SK-N-SH (cell line): ENCODE results near the gene ATP1A1. TPM values are rescaled to one million over a fixed set of nuclear protein-coding genes. Genes with fewer than 3 reads are reported as not detected.

Experiments used
- CTCF ChIA-PET: fragments of 300-600, 350-600 bp; formaldehyde crosslinking; extraction: SDS; loops from one replicate; lab custom pipeline; 2021; lab: Yijun Ruan, JAX
- POLR2A ChIA-PET: fragments of 350-600 bp; sonication (Branson Sonifier 250); formaldehyde crosslinking; extraction: SDS; loops from one replicate; lab custom pipeline; 2020; ENCODE audit warnings: antibody characterized with exemption, inconsistent platforms; lab: Yijun Ruan, JAX
- DNase-seq: peaks from one replicate; pipeline ENCODE4 v3.0.0; 2012
- H2AFZ ChIP-seq: fragments of 200-600 bp; sonication (generic); 2 replicates; pipeline ENCODE4 v1.8.1; 2016; ENCODE audit warnings: antibody characterized with exemption, mild to moderate bottlenecking, low read depth
- H3F3A ChIP-seq: fragments of 200-600 bp; sonication (generic); replicated peaks from 2 replicates; pipeline ENCODE3; 2016; ENCODE audit warnings: antibody characterized with exemption, mild to moderate bottlenecking; ENCODE audit not compliant: insufficient read depth
- H3K27ac ChIP-seq, 2 experiments: fragments of 200-500 bp in 1 of 2; fragments of 200-600 bp in 1 of 2; sonication (Bioruptor generic) in 1 of 2; sonication (generic), shearing (Covaris generic) in 1 of 2; 2 replicates each; pipeline versions ENCODE4 v1.5.1 to v1.6.1; 2014 to 2016; ENCODE audit warnings: low read depth in 2 of 2, inconsistent platforms in 1 of 2, low read length in 1 of 2, mild to moderate bottlenecking in 1 of 2, mixed read lengths in 1 of 2
- H3K27me3 ChIP-seq: fragments of 200-600 bp; sonication (generic), shearing (Covaris generic); 2 replicates; pipeline ENCODE4 v1.6.1; 2016; ENCODE audit warnings: mixed run types; ENCODE audit not compliant: insufficient read depth
- H3K36me3 ChIP-seq, 2 experiments: fragments of 200-500 bp in 1 of 2; fragments of 200-600 bp in 1 of 2; sonication (Bioruptor generic) in 1 of 2; sonication (generic) in 1 of 2; replicated peaks in 1 of 2; 2 replicates each; pipeline versions ENCODE3 to v1.5.1; 2014 to 2016; ENCODE audit warnings: low read length in 1 of 2, mild to moderate bottlenecking in 1 of 2; ENCODE audit not compliant: insufficient read depth in 2 of 2, control insufficient read depth in 1 of 2
- H3K4me1 ChIP-seq, 2 experiments: fragments of 200-500 bp in 1 of 2; fragments of 200-600 bp in 1 of 2; sonication (Bioruptor generic) in 1 of 2; sonication (generic), shearing (Covaris generic) in 1 of 2; 2 replicates each; pipeline versions ENCODE4 v1.5.1 to v1.6.1; 2014 to 2016; ENCODE audit warnings: low read depth in 1 of 2, low read length in 1 of 2, mixed run types in 1 of 2; ENCODE audit not compliant: insufficient read depth in 2 of 2, control insufficient read depth in 1 of 2
- H3K4me2 ChIP-seq: fragments of 200-600 bp; sonication (generic), shearing (Covaris generic); 2 replicates; pipeline ENCODE4 v1.6.1; 2017; ENCODE audit warnings: mixed run types
- H3K4me3 ChIP-seq, 2 experiments: fragments of 200-500 bp in 1 of 2; fragments of 200-600 bp in 1 of 2; sonication (Bioruptor generic) in 1 of 2; sonication (generic), shearing (Covaris generic) in 1 of 2; 2 replicates each; pipeline versions ENCODE4 v1.5.1 to v1.8.1; 2014 to 2016; ENCODE audit warnings: low read depth in 2 of 2, inconsistent platforms in 1 of 2, low read length in 1 of 2, mild to moderate bottlenecking in 1 of 2, mixed read lengths in 1 of 2, moderate library complexity in 1 of 2
- H3K79me2 ChIP-seq: fragments of 200-600 bp; sonication (generic); 2 replicates; pipeline ENCODE4 v1.8.1; 2017; ENCODE audit warnings: mild to moderate bottlenecking; ENCODE audit not compliant: insufficient read depth
- H3K9ac ChIP-seq: fragments of 200-600 bp; sonication (generic); 2 replicates; pipeline ENCODE4 v1.6.1; 2017; ENCODE audit warnings: mixed run types
- H3K9me2 ChIP-seq: fragments of 200-600 bp; sonication (generic); 2 replicates; pipeline ENCODE4 v1.6.1; 2017; ENCODE audit warnings: mixed run types
- H3K9me3 ChIP-seq: fragments of 200-600 bp; sonication (generic); 2 replicates; pipeline ENCODE4 v1.6.1; 2017; ENCODE audit warnings: mixed run types, mild to moderate bottlenecking, moderate library complexity
- H4K20me1 ChIP-seq: fragments of 200-600 bp; sonication (generic); 2 replicates; pipeline ENCODE4 v1.6.1; 2017; ENCODE audit warnings: mild to moderate bottlenecking, mixed run types; ENCODE audit not compliant: insufficient read depth
- ELF1 ChIP-seq: IDR thresholded peaks from 2 replicates; pipeline ENCODE4 v1.4.0; 2012
- EP300 ChIP-seq, 2 experiments: IDR thresholded peaks; 2 replicates each; pipeline versions ENCODE4 v1.4.0 to v1.6.1; 2012; ENCODE audit warnings: borderline replicate concordance in 1 of 2, low read depth in 1 of 2, low read length in 1 of 2
- FOSL2 ChIP-seq: IDR thresholded peaks from 2 replicates; pipeline ENCODE4 v1.4.0; 2012; ENCODE audit warnings: low read depth, mild to moderate bottlenecking, moderate library complexity, borderline replicate concordance
- MEF2A ChIP-seq: IDR thresholded peaks from 2 replicates; pipeline ENCODE4 v1.4.0; 2012; ENCODE audit warnings: low read depth, borderline replicate concordance
- MXI1 ChIP-seq: IDR thresholded peaks from 2 replicates; pipeline ENCODE4 v1.6.1; 2012; ENCODE audit warnings: mild to moderate bottlenecking, low read depth, low read length, improper control_type of control experiment
- NFIC ChIP-seq: IDR thresholded peaks from 2 replicates; pipeline ENCODE4 v1.4.0; 2012; ENCODE audit warnings: borderline replicate concordance
- RAD21 ChIP-seq: IDR thresholded peaks from 2 replicates; pipeline ENCODE4 v1.6.1; 2012; ENCODE audit warnings: mild to moderate bottlenecking, low read length
- RCOR1 ChIP-seq: fragments of 150-350 bp; IDR thresholded peaks from 2 replicates; pipeline ENCODE4 v1.6.1; 2017; ENCODE audit warnings: antibody characterized with exemption, low read length
- REST ChIP-seq: IDR thresholded peaks from 2 replicates; pipeline ENCODE4 v1.6.1; 2012; ENCODE audit warnings: mild to moderate bottlenecking, low read depth, low read length, moderate library complexity
- RFX5 ChIP-seq: IDR thresholded peaks from 2 replicates; pipeline ENCODE4 v1.6.1; 2012; ENCODE audit warnings: mild to moderate bottlenecking, improper control_type of control experiment, low read length
- SIN3A ChIP-seq: IDR thresholded peaks from 2 replicates; pipeline ENCODE4 v1.6.1; 2012; ENCODE audit warnings: low read depth, mild to moderate bottlenecking, low read length, moderate library complexity, borderline replicate concordance
- SMC3 ChIP-seq: IDR thresholded peaks from 2 replicates; pipeline ENCODE4 v1.6.1; 2012; ENCODE audit warnings: low read depth, low read length, improper control_type of control experiment
- TAF1 ChIP-seq: IDR thresholded peaks from 2 replicates; pipeline ENCODE4 v1.6.1; 2012; ENCODE audit warnings: low read depth, mild to moderate bottlenecking, low read length, moderate library complexity, borderline replicate concordance
- TCF12 ChIP-seq: IDR thresholded peaks from 2 replicates; pipeline ENCODE4 v1.4.0; 2012
- TEAD4 ChIP-seq: IDR thresholded peaks from 2 replicates; pipeline ENCODE4 v1.4.0; 2012; ENCODE audit warnings: mild to moderate bottlenecking, borderline replicate concordance; ENCODE audit not compliant: insufficient read depth
- USF1 ChIP-seq: IDR thresholded peaks from 2 replicates; pipeline ENCODE4 v1.4.0; 2012; ENCODE audit warnings: low read depth, borderline replicate concordance
- WGBS: methylation state at CpG from one replicate; pipeline ENCODE4 v1.1.6; 2017; ENCODE audit warnings: low lambda C conversion rate; 5-methylcytosine and 5-hydroxymethylcytosine counted together
- polyA plus RNA-seq, 3 experiments: library from polyadenylated mRNA; depleted of rRNA; stranded (reverse); fragments of >200 nt; gene quantifications; 2 replicates each; pipeline ENCODE4 v1.2.3, GENCODE V29; 2012
- TF ChIP-seq, protein P1 (sequence below): fragments of 200-600 bp; sonication (generic); IDR thresholded peaks from 2 replicates; pipeline ENCODE4 v1.6.1; 2017; ENCODE audit warnings: antibody characterized with exemption, mild to moderate bottlenecking, moderate library complexity

The ATP1A1 gene
- polyA plus RNA-seq, 1 of the 3 experiments (the other 2 are of a cell fraction) = 233 TPM

DNA sequence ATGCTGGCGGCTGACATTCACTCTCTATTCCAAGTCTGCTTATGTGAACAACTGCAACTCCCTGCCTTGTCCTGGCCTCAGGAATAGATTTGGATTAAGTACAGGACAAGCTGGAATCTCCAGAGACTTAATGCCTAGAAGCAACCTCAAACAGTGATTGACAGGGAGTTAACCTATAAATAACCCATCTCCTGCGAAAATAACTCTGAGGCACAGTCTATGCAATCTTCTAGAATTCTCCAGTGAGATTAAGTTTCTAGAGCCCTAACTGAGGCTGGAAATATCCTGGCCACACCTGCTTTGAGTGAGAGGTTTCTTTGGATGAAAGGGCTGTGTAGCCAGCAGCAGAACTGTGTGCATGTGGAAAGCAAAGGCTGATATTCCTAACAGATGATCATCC lies 25.3 kb upstream of the ATP1A1 start:
- H3K36me3 ChIP-seq = no peaks in the 10 kb centered on the region
- H3F3A ChIP-seq = no peaks in the 10 kb centered on the region
- H3K4me1 ChIP-seq = peaks cover 0 to 6% of the 10 kb centered on the region in 2 experiments; a peak in 2 of 4 replicates
- TF ChIP-seq FOSL2 (no peak), SMC3 (no peak), SIN3A (no peak), TCF12 (no peak), NFIC (no peak), EP300 (IDR thresholded peaks at IDR 0.05; ENCODE audit: borderline replicate concordance in 1 of 2, low read depth in 1 of 2, low read length in 1 of 2) (no peak), ELF1 (no peak), RAD21 (no peak), TEAD4 (no peak), RFX5 (no peak), REST (no peak), RCOR1 (no peak)
- WGBS = 81% methylated on average over 2 of the region's 2 CpGs
- ChIA-PET POLR2A (no interaction called here), CTCF (no interaction called here)
- no peaks in the 10 kb centered on the region for H3K9me3 ChIP-seq
- H3K27me3 ChIP-seq = no peaks in the 10 kb centered on the region; the same call in 1 of the 2 replicates
- H3K9ac ChIP-seq = no peak overlapping the region
- H2AFZ ChIP-seq = no peak overlapping the region
- no peak overlapping the region for H3K4me2 ChIP-seq
- no peaks in the 10 kb centered on the region for H3K9me2 ChIP-seq
- H3K27ac ChIP-seq = no peak overlapping the region
- no peak for DNase-seq
- H4K20me1 ChIP-seq = no peaks in the 10 kb centered on the region
- no peaks in the 10 kb centered on the region for H3K79me2 ChIP-seq
- H3K4me3 ChIP-seq = no peak overlapping the region

GRCh38 chr1:116350097-116350645 lies 22.9 kb upstream of the ATP1A1 start:
- Histone ChIP-seq H3K9me2 (no peaks in the 10 kb centered on the region), H3K4me2 (no peak overlapping the region), H3K27me3 (no peaks in the 10 kb centered on the region; the same call in 1 of the 2 replicates), H3K27ac (no peak overlapping the region), H3K4me3 (no peak overlapping the region), H2AFZ (no peak overlapping the region), H3K9me3 (no peaks in the 10 kb centered on the region), H3K9ac (no peak overlapping the region), H3F3A (no peaks in the 10 kb centered on the region), H3K36me3 (no peaks in the 10 kb centered on the region), H3K79me2 (no peaks in the 10 kb centered on the region), H3K4me1 (peaks cover 0 to 6% of the 10 kb centered on the region in 2 experiments; a peak in 2 of 4 replicates), H4K20me1 (no peaks in the 10 kb centered on the region)
- 44% methylated on average over 2 of the region's 2 CpGs for WGBS
- DNase-seq = no peak
- ChIA-PET CTCF (no interaction called here), POLR2A (no interaction called here)
- no peak for TF ChIP-seq REST
- TF ChIP-seq MEF2A = no peak
- no peak for TF ChIP-seq TAF1
- TF ChIP-seq FOSL2 = no peak
- no peak for TF ChIP-seq EP300 (IDR thresholded peaks at IDR 0.05; ENCODE audit: borderline replicate concordance in 1 of 2, low read depth in 1 of 2, low read length in 1 of 2)
- no peak for TF ChIP-seq USF1
- no peak for TF ChIP-seq TCF12
- TF ChIP-seq MXI1 = no peak
- TF ChIP-seq RCOR1 = no peak
- TF ChIP-seq, protein P1, sequence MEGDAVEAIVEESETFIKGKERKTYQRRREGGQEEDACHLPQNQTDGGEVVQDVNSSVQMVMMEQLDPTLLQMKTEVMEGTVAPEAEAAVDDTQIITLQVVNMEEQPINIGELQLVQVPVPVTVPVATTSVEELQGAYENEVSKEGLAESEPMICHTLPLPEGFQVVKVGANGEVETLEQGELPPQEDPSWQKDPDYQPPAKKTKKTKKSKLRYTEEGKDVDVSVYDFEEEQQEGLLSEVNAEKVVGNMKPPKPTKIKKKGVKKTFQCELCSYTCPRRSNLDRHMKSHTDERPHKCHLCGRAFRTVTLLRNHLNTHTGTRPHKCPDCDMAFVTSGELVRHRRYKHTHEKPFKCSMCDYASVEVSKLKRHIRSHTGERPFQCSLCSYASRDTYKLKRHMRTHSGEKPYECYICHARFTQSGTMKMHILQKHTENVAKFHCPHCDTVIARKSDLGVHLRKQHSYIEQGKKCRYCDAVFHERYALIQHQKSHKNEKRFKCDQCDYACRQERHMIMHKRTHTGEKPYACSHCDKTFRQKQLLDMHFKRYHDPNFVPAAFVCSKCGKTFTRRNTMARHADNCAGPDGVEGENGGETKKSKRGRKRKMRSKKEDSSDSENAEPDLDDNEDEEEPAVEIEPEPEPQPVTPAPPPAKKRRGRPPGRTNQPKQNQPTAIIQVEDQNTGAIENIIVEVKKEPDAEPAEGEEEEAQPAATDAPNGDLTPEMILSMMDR = no peak
- TF ChIP-seq SIN3A = no peak
